GM18867 (cell line): Measurements from ENCODE around the gene DCBLD2.
A peak's percentile ranks its signal among the peaks of the same experiment; 100 is the strongest.
"Not testable (repeated sequence)": the region's sequence is repeated elsewhere in the genome, so short reads cannot be mapped to it uniquely, and the experiment has no call there.

Experiments
- ATAC-seq: cut with Tn5 transposase; IDR thresholded peaks from one replicate; pipeline ENCODE4 v1.9.1; 2021; ENCODE audit warnings: mild to moderate bottlenecking, moderate library complexity; ENCODE audit not compliant: unreplicated experiment

DCBLD2 gene

GRCh38 chr3:98843266-98843959 is 58.1 kb downstream of the DCBLD2 start:
- no peak for ATAC-seq

GRCh38 chr3:98839846-98840245 is 61.6 kb downstream of the DCBLD2 start:
- no peak for ATAC-seq

GRCh38 chr3:98831060-98831459 is 70.4 kb downstream of the DCBLD2 start:
- ATAC-seq = not testable (repeated sequence)

GRCh38 chr3:98829246-98829832 is 72.2 kb downstream of the DCBLD2 start:
- ATAC-seq = no peak

- ATAC-seq = no peak
Measured at GRCh38 chr3:98827221-98827920, 74.1 kb downstream of the DCBLD2 start.

- no peak for ATAC-seq
Measured at GRCh38 chr3:98826126-98826525, 75.4 kb downstream of the DCBLD2 start.

GRCh38 chr3:98824256-98824655 is 77.2 kb downstream of the DCBLD2 start:
- ATAC-seq = peak; percentile 56

GRCh38 chr3:98823791-98824190 is 77.7 kb downstream of the DCBLD2 start:
- no peak for ATAC-seq

- no peak for ATAC-seq
Measured at GRCh38 chr3:98821063-98821462, 80.4 kb downstream of the DCBLD2 start.

- peak; percentile 89 for ATAC-seq
Measured at GRCh38 chr3:98817547-98818041, 83.9 kb downstream of the DCBLD2 start.

GRCh38 chr3:98814817-98815420 is 86.6 kb downstream of the DCBLD2 start:
- no peak for ATAC-seq

GRCh38 chr3:98812851-98813374 is 88.6 kb downstream of the DCBLD2 start:
- ATAC-seq = no peak

GRCh38 chr3:98811048-98811447 is 90.4 kb downstream of the DCBLD2 start:
- no peak for ATAC-seq

GRCh38 chr3:98809557-98809956 is 91.9 kb downstream of the DCBLD2 start:
- no peak for ATAC-seq

GRCh38 chr3:98808071-98808470 is 93.4 kb downstream of the DCBLD2 start:
- no peak for ATAC-seq

- ATAC-seq = no peak
Measured at GRCh38 chr3:98807561-98807960, 93.9 kb downstream of the DCBLD2 start.

GRCh38 chr3:98807011-98807410 is 94.5 kb downstream of the DCBLD2 start:
- ATAC-seq = no peak

GRCh38 chr3:98806521-98806920 is 95.0 kb downstream of the DCBLD2 start:
- ATAC-seq = no peak

GRCh38 chr3:98805571-98805970 is 95.9 kb downstream of the DCBLD2 start:
- ATAC-seq = no peak

GRCh38 chr3:98801043-98801747 is 100.3 kb downstream of the DCBLD2 start:
- ATAC-seq = no peak

GRCh38 chr3:98800401-98800800 is 101.1 kb downstream of the DCBLD2 start:
- ATAC-seq = no peak
